Left ventricle myocardium superior (tissue), 1 donor: ENCODE results near the gene MYBPC2. TPM values are rescaled to one million over a fixed set of nuclear protein-coding genes. Genes with fewer than 3 reads are reported as not detected.
"Not testable (repeated sequence)": the region's sequence is repeated elsewhere in the genome, so short reads cannot be mapped to it uniquely, and the experiment has no call there.

Source experiments
- ATAC-seq: fragments of 200-7000 bp; cut with Tn5 transposase; one replicate; pipeline ENCODE4 v1.9.1; 2020; ENCODE audit warnings: mild to moderate bottlenecking, moderate library complexity
- DNase-seq: peaks from one replicate; pipeline ENCODE4 v3.0.0-alpha.2; 2020
- intact Hi-C: fragments of 100-400 bp; cut with micrococcal nuclease; formaldehyde crosslinking; loops from one replicate; pipeline ENCODE4 v1.11.0; 2022
- long read RNA-seq: library from polyadenylated mRNA; unstranded; transcript quantifications from one replicate; pipeline ENCODE4 v2.0.0, GENCODE V29; 2021
- total RNA-seq: library from RNA; stranded (reverse); fragmentation: NEBNext Ultra II Directional; extraction: Animal tissue kit (Norgen Biotek cat#: 25700); gene quantifications from one replicate; pipeline ENCODE4 v1.2.1, GENCODE V29; 2021
- donor health status: DM: no; HTN: yes; CAD: no; lungs with severe emphysema.

The MYBPC2 gene
- 0.12 TPM for total RNA-seq
- long read RNA-seq, result 0 reads

DNA sequence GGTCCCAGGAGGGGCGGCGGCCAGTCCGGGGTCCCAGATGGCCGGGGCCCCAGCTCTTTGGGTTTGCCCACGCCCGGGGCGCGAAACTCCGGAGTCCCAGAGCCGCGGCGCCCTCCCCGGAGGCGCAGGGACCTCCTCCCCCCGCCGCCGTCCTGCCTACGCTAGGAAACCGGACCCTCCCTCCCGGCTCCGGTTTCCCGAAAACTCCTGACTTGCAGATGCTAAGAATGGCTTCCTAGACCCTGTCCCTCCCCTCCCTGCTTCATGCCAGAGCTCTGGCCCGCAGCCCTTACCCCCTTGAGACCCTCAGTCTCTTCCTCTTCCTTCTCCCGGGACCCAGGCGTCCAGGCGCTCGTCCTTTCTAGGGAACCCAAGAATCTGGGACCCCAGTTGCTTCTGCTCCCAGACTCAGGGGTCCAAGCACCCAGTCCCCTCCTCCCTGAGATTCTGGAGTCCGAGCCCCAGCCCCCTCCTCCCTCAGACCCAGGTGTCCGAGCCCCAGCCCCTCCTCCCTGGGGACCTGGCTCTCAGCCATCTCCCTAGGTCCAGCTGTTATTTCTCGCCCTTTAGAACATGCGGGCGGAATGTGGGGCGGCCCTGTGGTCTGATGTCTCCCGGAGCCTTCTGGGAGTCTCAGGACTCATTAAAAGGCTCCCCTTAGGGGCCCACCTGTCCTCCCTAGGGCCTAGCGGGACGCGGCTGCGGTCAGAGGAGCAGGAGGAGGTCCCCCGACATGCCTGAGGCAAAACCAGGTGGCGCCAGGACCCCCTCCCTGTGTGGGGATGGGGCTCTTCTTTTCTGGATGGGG is at the start of gene MYBPC2:
Gene MYBPC2 (plus strand): TSS at position 672 of the 808 bp plus-strand sequence. CDS start 62 bp downstream, at position 734.
- DNase-seq (no peak), ATAC-seq (peak; percentile 3)
- intact Hi-C loops, result no loop called here

DNA sequence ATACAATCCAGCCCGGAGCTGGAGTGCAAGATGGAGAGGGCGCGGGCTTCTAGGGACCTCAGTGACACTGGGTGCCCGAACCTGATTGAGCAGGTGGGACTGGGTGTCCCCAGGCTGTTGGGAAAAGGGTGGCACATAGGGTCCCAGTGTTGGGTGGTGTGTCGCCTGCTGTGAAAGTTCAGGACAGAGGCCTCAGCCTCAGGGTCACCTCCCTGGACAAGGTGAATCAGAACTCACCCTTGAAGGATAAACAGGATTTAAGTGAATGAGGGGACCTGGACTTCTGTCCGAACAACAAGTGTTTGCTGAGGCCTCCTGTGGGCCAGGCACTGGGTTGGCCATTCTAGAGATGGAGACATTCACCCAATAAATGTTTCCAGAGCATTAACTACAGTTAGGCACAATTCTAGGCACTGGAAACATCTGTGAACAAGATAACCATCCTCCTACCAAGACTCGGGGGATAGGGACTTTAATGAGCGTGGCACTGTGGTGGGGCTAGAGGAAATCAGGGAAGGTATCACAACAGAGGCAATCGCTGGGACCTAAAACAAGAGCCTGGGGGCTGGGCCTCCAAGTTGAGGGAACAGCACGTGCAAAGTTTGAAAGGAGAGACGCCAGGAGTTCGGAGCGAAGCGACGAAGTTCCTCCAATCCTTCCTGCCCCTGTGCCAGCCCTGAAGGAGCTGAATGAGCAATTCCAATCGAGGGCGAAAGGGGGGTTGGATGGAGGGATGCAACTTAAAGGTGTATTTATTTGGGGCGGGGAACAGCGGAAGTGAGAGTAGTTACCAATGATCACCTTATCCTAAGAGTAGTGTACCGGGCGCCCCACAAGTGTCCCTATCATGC is 49.5 kb upstream of the MYBPC2 start:
- DNase-seq (no peak), ATAC-seq (no peak)
- intact Hi-C loops, result no loop called here

DNA sequence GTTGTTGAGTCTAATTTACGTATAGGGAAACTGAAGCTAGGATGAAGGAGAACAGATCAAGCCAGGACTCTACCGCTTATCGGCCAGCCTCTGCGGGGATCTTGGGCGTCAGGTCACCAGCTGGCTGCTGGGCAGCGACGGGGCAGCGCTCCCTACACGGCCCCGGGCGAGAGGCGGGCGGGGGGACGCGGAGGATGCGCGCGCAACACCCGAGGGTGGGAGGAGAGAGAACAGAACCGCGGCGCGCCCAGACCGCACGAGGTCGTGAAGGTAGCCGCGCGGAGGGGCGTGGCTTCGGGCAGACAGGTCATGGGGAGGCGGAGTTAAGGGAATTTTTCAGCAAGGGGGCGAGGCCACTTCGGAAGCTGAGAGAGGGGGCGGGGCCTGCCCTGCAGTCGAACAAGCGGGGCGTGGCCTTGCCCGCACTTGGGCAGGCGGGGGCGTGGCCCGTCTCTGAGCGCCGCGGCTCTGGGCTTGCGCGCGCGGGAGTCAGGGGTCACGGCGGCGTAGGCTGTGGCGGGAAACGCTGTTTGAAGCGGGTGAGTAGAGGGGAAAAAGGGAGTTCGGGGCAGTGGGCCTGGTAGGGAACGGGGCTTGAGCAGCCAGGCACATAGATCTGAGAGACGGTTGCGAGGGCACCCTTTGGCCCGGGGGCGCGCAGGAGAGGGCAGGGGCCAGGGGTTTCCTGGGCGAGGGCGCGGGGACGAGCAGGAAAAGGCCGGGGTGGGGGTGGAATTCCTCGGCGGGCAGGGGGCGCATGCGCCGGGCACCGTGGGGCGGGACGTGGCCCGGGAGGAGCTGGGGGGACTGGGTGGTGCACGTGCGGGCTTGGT is 48.6 kb upstream of the MYBPC2 start, which contains the start of gene POLD1:
Gene POLD1 (plus strand): TSS at position 496 of the 833 bp plus-strand sequence. CDS start 14,505 bp downstream, outside the sequence.
- peak; percentile 99 for DNase-seq
- ATAC-seq, result peak; percentile 96
- intact Hi-C loops, result no loop called here

DNA sequence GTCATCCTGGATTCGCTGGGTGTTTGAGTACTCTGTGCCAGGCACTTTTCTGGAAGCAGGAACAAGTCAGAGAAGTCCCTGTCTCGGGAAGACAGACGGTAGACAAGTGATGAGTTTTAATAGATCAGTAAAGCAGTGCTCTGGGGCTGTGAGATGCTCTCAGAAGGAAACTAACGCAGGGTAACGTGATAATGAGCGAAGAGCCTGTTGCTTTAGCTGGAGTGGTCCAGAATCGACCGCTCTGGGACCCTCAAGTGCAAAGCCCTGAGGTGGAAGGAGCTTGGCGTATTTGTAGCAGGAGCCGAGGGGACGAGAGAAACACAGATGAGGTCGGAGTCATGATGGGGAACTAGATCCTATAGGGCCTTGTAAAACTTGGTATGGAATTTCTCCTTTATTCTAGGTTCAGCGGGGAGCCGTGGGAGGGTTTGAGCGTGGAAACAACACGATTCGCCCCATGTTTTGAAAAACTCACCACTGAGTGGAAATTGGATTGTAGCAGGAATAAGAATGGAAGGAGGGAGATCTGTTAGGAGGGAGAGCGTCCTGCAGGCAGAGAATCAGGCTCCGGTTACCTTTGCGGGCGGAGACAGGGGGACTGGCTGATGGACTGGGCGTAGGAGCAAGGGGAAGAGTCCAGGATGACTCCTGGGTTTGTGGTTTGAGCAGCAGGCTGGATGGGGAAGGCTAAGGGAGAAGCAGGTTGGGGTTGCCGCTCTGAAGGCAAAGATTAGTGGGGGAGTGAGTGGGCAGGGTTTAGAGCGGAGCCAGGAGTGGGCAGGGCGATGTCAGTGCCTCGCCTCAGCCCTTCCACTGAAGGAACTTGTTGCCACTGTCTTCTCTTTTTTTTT is 47.8 kb upstream of the MYBPC2 start:
- intact Hi-C loops, result no loop called here
- ATAC-seq (no peak), DNase-seq (no peak)

GRCh38 chr19:50387176-50387867 is 45.4 kb upstream of the MYBPC2 start:
- ATAC-seq (no peak), DNase-seq (no peak)
- intact Hi-C loops, result no loop called here

GRCh38 chr19:50387868-50388245 is 44.8 kb upstream of the MYBPC2 start:
- intact Hi-C loops, result no loop called here
- ATAC-seq (no peak), DNase-seq (no peak)

GRCh38 chr19:50390295-50390694 is 42.4 kb upstream of the MYBPC2 start:
- ATAC-seq, intact Hi-C loops, DNase-seq: not testable (repeated sequence)

- ATAC-seq, DNase-seq, intact Hi-C loops: not testable (repeated sequence)
Measured at GRCh38 chr19:50390952-50391351, 41.7 kb upstream of the MYBPC2 start.

DNA sequence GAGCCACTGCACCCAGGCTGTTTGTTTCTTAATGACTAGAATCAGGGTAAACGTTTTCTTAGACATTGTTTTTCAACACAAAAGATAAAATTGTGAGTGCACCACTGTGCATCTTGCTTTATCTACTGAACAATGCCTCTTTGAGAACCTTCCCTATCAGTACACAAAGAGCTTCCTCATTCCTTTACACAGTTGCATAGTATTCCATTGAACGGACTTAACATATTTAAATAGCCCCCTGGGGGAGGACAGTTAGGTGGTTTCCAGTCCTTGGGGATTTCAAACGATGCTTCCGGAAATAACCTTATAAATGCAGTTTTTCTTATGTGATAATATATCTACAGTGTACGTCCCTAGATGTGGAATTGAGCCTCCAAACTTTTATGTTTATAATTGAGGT is 39.9 kb upstream of the MYBPC2 start:
- ATAC-seq (no peak), DNase-seq (no peak)
- intact Hi-C loops, result no loop called here

DNA sequence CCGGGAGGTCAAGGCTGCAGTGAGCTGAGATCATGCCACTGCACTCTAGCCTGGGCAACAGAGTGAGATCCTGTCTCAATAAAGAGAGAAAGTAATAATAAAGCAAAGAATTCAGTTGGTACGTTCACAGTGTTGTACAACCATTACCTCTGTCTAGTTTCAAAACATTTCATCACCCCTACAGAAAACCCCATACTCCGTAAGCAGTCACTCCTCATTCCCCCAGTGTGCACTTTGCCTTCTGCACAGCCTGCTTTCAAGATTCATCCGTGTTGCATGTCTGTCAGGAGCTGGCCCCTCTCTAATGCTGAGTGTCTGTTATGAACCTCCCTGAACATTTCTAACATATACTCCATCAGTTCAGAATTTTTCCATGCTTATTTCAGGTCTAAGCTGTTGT is 39.1 kb upstream of the MYBPC2 start:
- intact Hi-C loops, result no loop called here
- ATAC-seq, result no peak
- DNase-seq, result no peak

GRCh38 chr19:50394017-50394416 is 38.7 kb upstream of the MYBPC2 start:
- intact Hi-C loops, result no loop called here
- ATAC-seq, result no peak
- no peak for DNase-seq

DNA sequence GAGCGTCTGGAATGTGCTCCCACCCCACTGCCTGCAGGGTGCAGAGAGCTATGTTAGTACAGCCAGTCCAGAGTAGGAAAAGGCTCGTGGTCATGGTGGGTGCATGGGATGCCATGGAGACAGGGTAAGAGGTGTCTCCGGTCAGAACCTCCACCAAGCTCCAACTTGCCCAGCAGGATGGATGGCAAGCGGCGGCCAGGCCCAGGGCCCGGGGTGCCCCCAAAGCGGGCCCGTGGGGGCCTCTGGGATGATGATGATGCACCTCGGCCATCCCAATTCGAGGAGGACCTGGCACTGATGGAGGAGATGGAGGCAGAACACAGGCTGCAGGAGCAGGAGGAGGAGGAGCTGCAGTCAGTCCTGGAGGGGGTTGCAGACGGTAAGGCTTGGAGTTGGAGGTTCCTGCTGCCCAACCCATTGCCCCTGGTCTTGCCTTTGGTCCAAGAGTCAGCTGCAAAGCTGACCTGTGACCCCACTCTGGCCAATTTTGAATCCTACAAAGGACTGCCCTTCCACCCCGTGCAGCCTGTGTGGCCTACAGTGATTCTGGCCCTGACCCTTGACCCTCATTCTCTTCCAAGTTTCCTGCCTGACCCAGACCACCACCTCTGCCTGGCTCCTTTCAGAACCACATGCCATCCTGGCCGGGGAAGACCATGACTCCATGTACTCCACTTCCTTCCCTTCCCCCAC is 33.9 kb upstream of the MYBPC2 start:
- DNase-seq (no peak), ATAC-seq (no peak)
- intact Hi-C loops, result no loop called here

- intact Hi-C loops, result no loop called here
- ATAC-seq (no peak), DNase-seq (no peak)
Measured at GRCh38 chr19:50399368-50399745, 33.3 kb upstream of the MYBPC2 start.

- ATAC-seq, result no peak
- intact Hi-C loops, result no loop called here
- DNase-seq, result no peak
Measured at GRCh38 chr19:50401605-50402450, 30.9 kb upstream of the MYBPC2 start.

- ATAC-seq (no peak), DNase-seq (no peak)
- intact Hi-C loops, result no loop called here
Measured at GRCh38 chr19:50402544-50403301, 30.0 kb upstream of the MYBPC2 start.
